ENCODE measurements around the gene ANKRD63.

Gene ANKRD63

GRCh38 chr15:40239693-40240618 is 42.9 kb downstream of the ANKRD63 start:
- Histone ChIP-seq H3K79me2 (ENCODE audit: insufficient read depth, low read length) (no peaks in the 10 kb centered on the region), H3K4me2 (ENCODE audit: insufficient read depth, low read length) (no peak overlapping the region), H3K4me3 (ENCODE audit: low read depth in 1 of 2, low read length in 2 of 2) (no peak overlapping the region), H4K20me1 (ENCODE audit: insufficient read depth, low read length) (no peaks in the 10 kb centered on the region), H2AFZ (ENCODE audit: low read depth, low read length) (no peak overlapping the region), H3K9ac (ENCODE audit: low read depth, low read length) (no peak overlapping the region), H3K4me1 (ENCODE audit: insufficient read depth, low read length) (no peaks in the 10 kb centered on the region), H3K9me3 (ENCODE audit: insufficient read depth, low read length, severe bottlenecking) (no peaks in the 10 kb centered on the region), H3K36me3 (ENCODE audit: insufficient read depth, low read length) (no peaks in the 10 kb centered on the region), H3K27me3 (ENCODE audit: insufficient read depth, low read length, poor library complexity) (no peaks in the 10 kb centered on the region), H3K27ac (ENCODE audit: low read length) (no peak overlapping the region)
- ATAC-seq (ENCODE audit: insufficient read depth, low read depth) (no peak), DNase-seq (no peak)
- TF ChIP-seq CTCF (IDR thresholded peaks at IDR 0.05; ENCODE audit: borderline replicate concordance, extremely low read depth, low read length, poor library complexity, severe bottlenecking) (no peak), EZH2 (IDR thresholded peaks at IDR 0.05; ENCODE audit: borderline replicate concordance, low read depth, low read length, severe bottlenecking) (no peak)

GRCh38 chr15:40239404-40239692 is 43.5 kb downstream of the ANKRD63 start:
- no peak for DNase-seq
- no peak overlapping the region for H3K4me3 ChIP-seq (ENCODE audit: low read depth in 1 of 2, low read length in 2 of 2)
- H3K27ac ChIP-seq (ENCODE audit: low read length), result no peak overlapping the region

GRCh38 chr15:40238532-40239403 is 44.1 kb downstream of the ANKRD63 start, which contains the start of gene PAK6:
Gene PAK6 (plus strand): TSS chr15:40239063. CDS start chr15:40264786, 25,723 bp downstream.
- Histone ChIP-seq H4K20me1 (ENCODE audit: insufficient read depth, low read length) (no peaks in the 10 kb centered on the region), H2AFZ (ENCODE audit: low read depth, low read length) (no peak within 1 kb of the TSS), H3K4me1 (ENCODE audit: insufficient read depth, low read length) (no peaks in the 10 kb centered on the region), H3K79me2 (ENCODE audit: insufficient read depth, low read length) (no peaks in the 10 kb centered on the region), H3K4me2 (ENCODE audit: insufficient read depth, low read length) (no peak within 1 kb of the TSS), H3K36me3 (ENCODE audit: insufficient read depth, low read length) (no peaks in the 10 kb centered on the region), H3K9ac (ENCODE audit: low read depth, low read length) (no peak within 1 kb of the TSS), H3K9me3 (ENCODE audit: insufficient read depth, low read length, severe bottlenecking) (no peaks in the 10 kb centered on the region), H3K27ac (ENCODE audit: low read length) (no peak within 1 kb of the TSS), H3K27me3 (ENCODE audit: insufficient read depth, low read length, poor library complexity) (no peaks in the 10 kb centered on the region), H3K4me3 (ENCODE audit: low read depth in 1 of 2, low read length in 2 of 2) (no peak within 1 kb of the TSS)
- no peak for DNase-seq
- TF ChIP-seq CTCF (IDR thresholded peaks at IDR 0.05; ENCODE audit: borderline replicate concordance, extremely low read depth, low read length, poor library complexity, severe bottlenecking) (no peak), EZH2 (IDR thresholded peaks at IDR 0.05; ENCODE audit: borderline replicate concordance, low read depth, low read length, severe bottlenecking) (no peak)
- ATAC-seq (ENCODE audit: insufficient read depth, low read depth), result no peak

More at GRCh38 chr15:40239404-40239692, 43.5 kb downstream of the ANKRD63 start:
- Histone ChIP-seq H3K79me2 (ENCODE audit: insufficient read depth, low read length) (no peaks in the 10 kb centered on the region), H4K20me1 (ENCODE audit: insufficient read depth, low read length) (no peaks in the 10 kb centered on the region), H3K4me2 (ENCODE audit: insufficient read depth, low read length) (no peak overlapping the region), H3K9me3 (ENCODE audit: insufficient read depth, low read length, severe bottlenecking) (no peaks in the 10 kb centered on the region), H3K36me3 (ENCODE audit: insufficient read depth, low read length) (no peaks in the 10 kb centered on the region), H3K9ac (ENCODE audit: low read depth, low read length) (no peak overlapping the region), H2AFZ (ENCODE audit: low read depth, low read length) (no peak overlapping the region), H3K27me3 (ENCODE audit: insufficient read depth, low read length, poor library complexity) (no peaks in the 10 kb centered on the region), H3K4me1 (ENCODE audit: insufficient read depth, low read length) (no peaks in the 10 kb centered on the region)
- no peak for ATAC-seq (ENCODE audit: insufficient read depth, low read depth)
- TF ChIP-seq CTCF (IDR thresholded peaks at IDR 0.05; ENCODE audit: borderline replicate concordance, extremely low read depth, low read length, poor library complexity, severe bottlenecking) (no peak), EZH2 (IDR thresholded peaks at IDR 0.05; ENCODE audit: borderline replicate concordance, low read depth, low read length, severe bottlenecking) (no peak)
